ENCODE measurements around the gene MZB1.

DNA sequence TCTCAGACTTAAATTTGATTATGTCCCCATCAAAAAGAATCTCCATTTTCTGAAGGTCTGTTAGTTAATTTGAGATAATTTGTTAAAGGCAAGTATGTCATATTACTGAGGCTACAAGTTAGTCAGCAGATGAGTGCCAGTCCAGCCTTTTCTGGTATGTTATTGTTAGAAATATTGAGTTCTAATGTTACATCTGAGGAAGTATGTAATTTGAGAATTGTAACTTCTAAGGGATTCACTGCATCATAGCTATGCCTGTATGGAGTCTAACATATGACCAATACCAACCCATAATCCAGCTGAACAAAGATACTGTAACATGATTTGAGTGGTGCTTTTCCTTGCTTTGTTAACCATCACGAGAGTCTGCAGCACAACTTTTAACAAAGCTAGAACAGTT is 20.5 kb downstream of the MZB1 start:
- TF ChIP-seq CEBPB (IDR thresholded peaks at IDR 0.05) (no peak), POLR2A (IDR thresholded peaks at IDR 0.05; ENCODE audit: low read length) (no peak), CHD2 (IDR thresholded peaks at IDR 0.05; ENCODE audit: low read length, partially characterized antibody) (no peak), HOXB13 (CRISPR knock-in tag; IDR thresholded peaks at IDR 0.05; ENCODE audit: low read depth) (no peak), SREBF2 (IDR thresholded peaks at IDR 0.05) (no peak)
- TF ChIP-seq, protein P1, sequence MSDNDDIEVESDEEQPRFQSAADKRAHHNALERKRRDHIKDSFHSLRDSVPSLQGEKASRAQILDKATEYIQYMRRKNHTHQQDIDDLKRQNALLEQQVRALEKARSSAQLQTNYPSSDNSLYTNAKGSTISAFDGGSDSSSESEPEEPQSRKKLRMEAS (IDR thresholded peaks at IDR 0.05): no peak
- TF ChIP-seq, protein P2, sequence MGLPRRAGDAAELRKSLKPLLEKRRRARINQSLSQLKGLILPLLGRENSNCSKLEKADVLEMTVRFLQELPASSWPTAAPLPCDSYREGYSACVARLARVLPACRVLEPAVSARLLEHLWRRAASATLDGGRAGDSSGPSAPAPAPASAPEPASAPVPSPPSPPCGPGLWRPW (IDR thresholded peaks at IDR 0.05): no peak
- TF ChIP-seq, protein P3, sequence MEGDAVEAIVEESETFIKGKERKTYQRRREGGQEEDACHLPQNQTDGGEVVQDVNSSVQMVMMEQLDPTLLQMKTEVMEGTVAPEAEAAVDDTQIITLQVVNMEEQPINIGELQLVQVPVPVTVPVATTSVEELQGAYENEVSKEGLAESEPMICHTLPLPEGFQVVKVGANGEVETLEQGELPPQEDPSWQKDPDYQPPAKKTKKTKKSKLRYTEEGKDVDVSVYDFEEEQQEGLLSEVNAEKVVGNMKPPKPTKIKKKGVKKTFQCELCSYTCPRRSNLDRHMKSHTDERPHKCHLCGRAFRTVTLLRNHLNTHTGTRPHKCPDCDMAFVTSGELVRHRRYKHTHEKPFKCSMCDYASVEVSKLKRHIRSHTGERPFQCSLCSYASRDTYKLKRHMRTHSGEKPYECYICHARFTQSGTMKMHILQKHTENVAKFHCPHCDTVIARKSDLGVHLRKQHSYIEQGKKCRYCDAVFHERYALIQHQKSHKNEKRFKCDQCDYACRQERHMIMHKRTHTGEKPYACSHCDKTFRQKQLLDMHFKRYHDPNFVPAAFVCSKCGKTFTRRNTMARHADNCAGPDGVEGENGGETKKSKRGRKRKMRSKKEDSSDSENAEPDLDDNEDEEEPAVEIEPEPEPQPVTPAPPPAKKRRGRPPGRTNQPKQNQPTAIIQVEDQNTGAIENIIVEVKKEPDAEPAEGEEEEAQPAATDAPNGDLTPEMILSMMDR (IDR thresholded peaks at IDR 0.05): no peak
- TF ChIP-seq, protein P4, sequence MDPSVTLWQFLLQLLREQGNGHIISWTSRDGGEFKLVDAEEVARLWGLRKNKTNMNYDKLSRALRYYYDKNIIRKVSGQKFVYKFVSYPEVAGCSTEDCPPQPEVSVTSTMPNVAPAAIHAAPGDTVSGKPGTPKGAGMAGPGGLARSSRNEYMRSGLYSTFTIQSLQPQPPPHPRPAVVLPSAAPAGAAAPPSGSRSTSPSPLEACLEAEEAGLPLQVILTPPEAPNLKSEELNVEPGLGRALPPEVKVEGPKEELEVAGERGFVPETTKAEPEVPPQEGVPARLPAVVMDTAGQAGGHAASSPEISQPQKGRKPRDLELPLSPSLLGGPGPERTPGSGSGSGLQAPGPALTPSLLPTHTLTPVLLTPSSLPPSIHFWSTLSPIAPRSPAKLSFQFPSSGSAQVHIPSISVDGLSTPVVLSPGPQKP (IDR thresholded peaks at IDR 0.05; ENCODE audit: low read depth, low read length): no peak
- TF ChIP-seq, protein P5, sequence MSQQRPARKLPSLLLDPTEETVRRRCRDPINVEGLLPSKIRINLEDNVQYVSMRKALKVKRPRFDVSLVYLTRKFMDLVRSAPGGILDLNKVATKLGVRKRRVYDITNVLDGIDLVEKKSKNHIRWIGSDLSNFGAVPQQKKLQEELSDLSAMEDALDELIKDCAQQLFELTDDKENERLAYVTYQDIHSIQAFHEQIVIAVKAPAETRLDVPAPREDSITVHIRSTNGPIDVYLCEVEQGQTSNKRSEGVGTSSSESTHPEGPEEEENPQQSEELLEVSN (IDR thresholded peaks at IDR 0.05; ENCODE audit: borderline replicate concordance, low read depth): no peak
